ENCODE results near the gene DYSF.

DYSF gene

DNA sequence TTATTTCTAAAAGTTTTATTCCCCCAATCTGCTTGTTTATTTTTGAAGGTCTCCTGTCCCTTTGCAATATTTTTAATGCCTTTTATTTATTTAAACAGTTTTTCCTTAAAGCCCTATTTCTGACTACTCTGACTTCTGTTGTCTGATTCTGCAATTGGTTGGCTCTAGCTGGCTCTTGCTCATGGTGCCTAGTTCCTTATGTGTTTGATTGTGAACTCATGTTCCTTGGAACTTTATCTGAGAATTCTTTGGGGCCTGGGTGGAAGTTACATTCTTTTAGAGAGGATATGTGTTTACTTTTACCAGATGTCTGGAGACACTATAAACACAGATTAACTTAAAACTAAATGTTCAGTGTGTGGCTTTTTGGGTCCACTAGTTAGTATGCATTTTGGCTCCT is 175.9 kb downstream of the DYSF start:
- no peaks in the 10 kb centered on the region for H3K4me1 ChIP-seq (ENCODE audit: control insufficient read depth, low read length)
- no peaks in the 10 kb centered on the region for H3K9me3 ChIP-seq (ENCODE audit: control insufficient read depth, insufficient read depth, low read length)
- TF ChIP-seq EZH2phosphoT487 (IDR thresholded peaks at IDR 0.05; ENCODE audit: borderline replicate concordance, low read length) = no peak
- TF ChIP-seq, protein P1, sequence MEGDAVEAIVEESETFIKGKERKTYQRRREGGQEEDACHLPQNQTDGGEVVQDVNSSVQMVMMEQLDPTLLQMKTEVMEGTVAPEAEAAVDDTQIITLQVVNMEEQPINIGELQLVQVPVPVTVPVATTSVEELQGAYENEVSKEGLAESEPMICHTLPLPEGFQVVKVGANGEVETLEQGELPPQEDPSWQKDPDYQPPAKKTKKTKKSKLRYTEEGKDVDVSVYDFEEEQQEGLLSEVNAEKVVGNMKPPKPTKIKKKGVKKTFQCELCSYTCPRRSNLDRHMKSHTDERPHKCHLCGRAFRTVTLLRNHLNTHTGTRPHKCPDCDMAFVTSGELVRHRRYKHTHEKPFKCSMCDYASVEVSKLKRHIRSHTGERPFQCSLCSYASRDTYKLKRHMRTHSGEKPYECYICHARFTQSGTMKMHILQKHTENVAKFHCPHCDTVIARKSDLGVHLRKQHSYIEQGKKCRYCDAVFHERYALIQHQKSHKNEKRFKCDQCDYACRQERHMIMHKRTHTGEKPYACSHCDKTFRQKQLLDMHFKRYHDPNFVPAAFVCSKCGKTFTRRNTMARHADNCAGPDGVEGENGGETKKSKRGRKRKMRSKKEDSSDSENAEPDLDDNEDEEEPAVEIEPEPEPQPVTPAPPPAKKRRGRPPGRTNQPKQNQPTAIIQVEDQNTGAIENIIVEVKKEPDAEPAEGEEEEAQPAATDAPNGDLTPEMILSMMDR (IDR thresholded peaks at IDR 0.05; ENCODE audit: low read depth, low read length, poor library complexity, severe bottlenecking) = no peak
- H3K4me2 ChIP-seq (ENCODE audit: low read length) = no peak overlapping the region
- no peak overlapping the region for H3K27ac ChIP-seq (ENCODE audit: low read depth, low read length)
- H3K36me3 ChIP-seq (ENCODE audit: control insufficient read depth, low read length) = no peaks in the 10 kb centered on the region
- no peak overlapping the region for H3K4me3 ChIP-seq (ENCODE audit: low read length)
- H3K79me2 ChIP-seq (ENCODE audit: control insufficient read depth, low read length) = no peaks in the 10 kb centered on the region
- no peaks in the 10 kb centered on the region for H4K20me1 ChIP-seq (ENCODE audit: control insufficient read depth, insufficient read depth, low read depth, low read length)
- H3F3A ChIP-seq (ENCODE audit: control insufficient read depth, insufficient read depth) = no peaks in the 10 kb centered on the region
- no peaks in the 10 kb centered on the region; the same call in 1 of the 2 replicates for H3K27me3 ChIP-seq (ENCODE audit: control insufficient read depth, low read length)
- no peaks in the 10 kb centered on the region for H3K9me2 ChIP-seq (replicated peaks; ENCODE audit: control insufficient read depth, low read length)

GRCh38 chr2:71629771-71630453 is 176.6 kb downstream of the DYSF start:
- Histone ChIP-seq H3K9me2 (replicated peaks; ENCODE audit: control insufficient read depth, low read length) (no peaks in the 10 kb centered on the region), H3K4me1 (ENCODE audit: control insufficient read depth, low read length) (no peaks in the 10 kb centered on the region), H3K36me3 (ENCODE audit: control insufficient read depth, low read length) (no peaks in the 10 kb centered on the region), H3K4me3 (ENCODE audit: low read length) (no peak overlapping the region), H3F3A (ENCODE audit: control insufficient read depth, insufficient read depth) (no peaks in the 10 kb centered on the region), H3K27ac (ENCODE audit: low read depth, low read length) (no peak overlapping the region), H3K79me2 (ENCODE audit: control insufficient read depth, low read length) (no peaks in the 10 kb centered on the region), H4K20me1 (ENCODE audit: control insufficient read depth, insufficient read depth, low read depth, low read length) (no peaks in the 10 kb centered on the region), H3K4me2 (ENCODE audit: low read length) (no peak overlapping the region), H3K9me3 (ENCODE audit: control insufficient read depth, insufficient read depth, low read length) (no peaks in the 10 kb centered on the region), H3K27me3 (ENCODE audit: control insufficient read depth, low read length) (no peaks in the 10 kb centered on the region; the same call in 1 of the 2 replicates)
- TF ChIP-seq, protein P1 (IDR thresholded peaks at IDR 0.05; ENCODE audit: low read depth, low read length, poor library complexity, severe bottlenecking) = no peak
- no peak for TF ChIP-seq EZH2phosphoT487 (IDR thresholded peaks at IDR 0.05; ENCODE audit: borderline replicate concordance, low read length)

DNA sequence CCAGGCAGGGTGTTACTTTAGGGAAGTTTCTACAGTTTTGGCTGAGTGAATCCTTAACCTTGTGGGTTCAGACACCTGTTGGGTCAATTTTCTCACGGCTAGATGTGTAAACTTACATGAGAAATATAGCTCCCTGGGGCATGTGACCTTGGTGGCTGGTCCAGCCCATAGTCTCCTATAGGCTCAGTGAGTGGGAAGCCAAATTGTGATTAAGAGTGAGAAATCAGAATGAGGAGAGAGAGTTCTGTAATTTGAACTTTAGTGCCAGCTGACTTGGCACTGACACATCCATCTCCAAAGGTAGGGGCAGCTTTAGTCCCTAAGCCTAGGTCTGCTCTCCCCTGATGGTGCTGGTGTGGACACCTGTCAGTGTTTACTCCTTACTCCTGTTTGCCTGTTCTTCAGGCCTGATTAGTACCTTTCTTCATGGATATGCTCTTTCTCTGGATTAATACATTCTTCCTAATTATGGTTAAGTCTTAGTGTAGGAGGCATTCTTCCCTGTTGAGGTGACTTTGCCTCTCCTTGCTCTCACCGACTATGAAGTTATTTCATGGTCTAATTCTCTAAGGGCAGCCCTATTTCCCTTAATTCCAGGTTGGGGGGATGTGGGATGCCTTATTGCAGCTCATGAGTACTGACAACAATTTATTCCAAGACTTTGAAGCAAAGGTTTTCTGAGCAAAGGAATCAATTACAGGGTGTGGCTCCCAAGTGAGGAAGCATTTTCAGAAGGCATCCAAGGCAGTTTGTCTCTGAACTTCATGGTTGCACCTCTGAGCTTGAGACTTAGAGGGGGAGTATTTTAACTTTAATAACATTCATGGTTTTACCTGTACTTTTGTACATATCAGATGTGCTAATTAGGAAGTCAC is 177.3 kb downstream of the DYSF start:
- no peak overlapping the region for H3K4me3 ChIP-seq (ENCODE audit: low read length)

More for the DNA sequence above, 177.3 kb downstream of the DYSF start:
- Histone ChIP-seq H3K79me2 (ENCODE audit: control insufficient read depth, low read length) (no peaks in the 10 kb centered on the region), H3K27me3 (ENCODE audit: control insufficient read depth, low read length) (no peaks in the 10 kb centered on the region; the same call in 1 of the 2 replicates), H3K4me1 (ENCODE audit: control insufficient read depth, low read length) (no peaks in the 10 kb centered on the region), H3K4me2 (ENCODE audit: low read length) (no peak overlapping the region), H3K9me3 (ENCODE audit: control insufficient read depth, insufficient read depth, low read length) (no peaks in the 10 kb centered on the region), H3K27ac (ENCODE audit: low read depth, low read length) (no peak overlapping the region), H3F3A (ENCODE audit: control insufficient read depth, insufficient read depth) (no peaks in the 10 kb centered on the region), H3K9me2 (replicated peaks; ENCODE audit: control insufficient read depth, low read length) (no peaks in the 10 kb centered on the region), H3K36me3 (ENCODE audit: control insufficient read depth, low read length) (no peaks in the 10 kb centered on the region), H4K20me1 (ENCODE audit: control insufficient read depth, insufficient read depth, low read depth, low read length) (no peaks in the 10 kb centered on the region)
- TF ChIP-seq, protein P1 (IDR thresholded peaks at IDR 0.05; ENCODE audit: low read depth, low read length, poor library complexity, severe bottlenecking) = no peak
- TF ChIP-seq EZH2phosphoT487 (IDR thresholded peaks at IDR 0.05; ENCODE audit: borderline replicate concordance, low read length) = no peak
